A549 (cell line): ENCODE results near the gene LRRC8C.

Experiments used
- EP300 ChIP-seq, 2 experiments: fragments of >200 bp; sonication (Bioruptor Twin); formaldehyde crosslinking; IDR thresholded peaks; 2 replicates in 1 of 2; 3 replicates in 1 of 2; pipeline ENCODE4 v1.6.1; 2016 to 2017
- FOSL2 ChIP-seq, 2 experiments: fragments of 450-650 bp in 1 of 2; fragments of >200 bp in 1 of 2; sonication (Bioruptor Twin) in 1 of 2; formaldehyde crosslinking; IDR thresholded peaks; 2 replicates each; pipeline versions ENCODE4 v1.5.0 to v1.6.1; 2016 to 2020; ENCODE audit warnings: mild to moderate bottlenecking in 1 of 2, moderate library complexity in 1 of 2
- FOXS1 ChIP-seq: fragments of 250-450 bp; sonication (Bioruptor Pico); IDR thresholded peaks from 2 replicates; pipeline ENCODE4 v1.5.0; 2020; ENCODE audit warnings: mild to moderate bottlenecking, moderate library complexity
- HMGXB4 ChIP-seq: fragments of 250-450 bp; sonication (Bioruptor Pico); IDR thresholded peaks from 2 replicates; pipeline ENCODE4 v1.5.0; 2021; ENCODE audit warnings: mild to moderate bottlenecking, moderate library complexity, borderline replicate concordance
- JUN ChIP-seq, 2 experiments: fragments of >200 bp; sonication (Bioruptor Twin); formaldehyde crosslinking; IDR thresholded peaks; 2 replicates in 1 of 2; 3 replicates in 1 of 2; pipeline ENCODE4 v1.6.1; 2016 to 2017
- KDM1A ChIP-seq: fragments of 200-600 bp; sonication (generic); IDR thresholded peaks from 2 replicates; pipeline ENCODE4 v1.6.1; 2016; ENCODE audit warnings: low read depth, mild to moderate bottlenecking
- MAX ChIP-seq: IDR thresholded peaks from 2 replicates; pipeline ENCODE4 v1.6.1; 2012
- NFE2L2 ChIP-seq: fragments of 150-350 bp; conservative IDR thresholded peaks from 2 replicates; pipeline ENCODE4 v1.6.1; 2014; ENCODE audit warnings: low read length
- POLR2A ChIP-seq: IDR thresholded peaks from 2 replicates; pipeline ENCODE4 v1.6.1; 2012; ENCODE audit warnings: mild to moderate bottlenecking, low read length
- REST ChIP-seq: fragments of 200-600 bp; sonication (generic); IDR thresholded peaks from 2 replicates; pipeline ENCODE4 v1.6.1; 2016; ENCODE audit warnings: antibody characterized with exemption, mild to moderate bottlenecking, moderate library complexity
- TF ChIP-seq, protein P1 (sequence below): fragments of >200 bp; sonication (Bioruptor Twin); formaldehyde crosslinking; IDR thresholded peaks from 3 replicates; pipeline ENCODE4 v1.5.1; 2016

GRCh38 chr1:89605692-89606091 lies 27.2 kb upstream of the LRRC8C start:
- TF ChIP-seq FOSL2 (IDR thresholded peaks at IDR 0.05) (no peak), FOSL2 (CRISPR knock-in tag; IDR thresholded peaks at IDR 0.05) (no peak), MAX (no peak), EP300 (IDR thresholded peaks at IDR 0.05) (no peak), KDM1A (no peak), FOXS1 (CRISPR knock-in tag) (no peak), HMGXB4 (CRISPR knock-in tag) (no peak), JUN (IDR thresholded peaks at IDR 0.05) (no peak), POLR2A (no peak), REST (no peak), NFE2L2 (no peak)
- TF ChIP-seq, protein P1, sequence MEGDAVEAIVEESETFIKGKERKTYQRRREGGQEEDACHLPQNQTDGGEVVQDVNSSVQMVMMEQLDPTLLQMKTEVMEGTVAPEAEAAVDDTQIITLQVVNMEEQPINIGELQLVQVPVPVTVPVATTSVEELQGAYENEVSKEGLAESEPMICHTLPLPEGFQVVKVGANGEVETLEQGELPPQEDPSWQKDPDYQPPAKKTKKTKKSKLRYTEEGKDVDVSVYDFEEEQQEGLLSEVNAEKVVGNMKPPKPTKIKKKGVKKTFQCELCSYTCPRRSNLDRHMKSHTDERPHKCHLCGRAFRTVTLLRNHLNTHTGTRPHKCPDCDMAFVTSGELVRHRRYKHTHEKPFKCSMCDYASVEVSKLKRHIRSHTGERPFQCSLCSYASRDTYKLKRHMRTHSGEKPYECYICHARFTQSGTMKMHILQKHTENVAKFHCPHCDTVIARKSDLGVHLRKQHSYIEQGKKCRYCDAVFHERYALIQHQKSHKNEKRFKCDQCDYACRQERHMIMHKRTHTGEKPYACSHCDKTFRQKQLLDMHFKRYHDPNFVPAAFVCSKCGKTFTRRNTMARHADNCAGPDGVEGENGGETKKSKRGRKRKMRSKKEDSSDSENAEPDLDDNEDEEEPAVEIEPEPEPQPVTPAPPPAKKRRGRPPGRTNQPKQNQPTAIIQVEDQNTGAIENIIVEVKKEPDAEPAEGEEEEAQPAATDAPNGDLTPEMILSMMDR = no peak
